Islet precursor cell (in vitro differentiated cells): Measurements from ENCODE around the gene NOVA1.

Source experiments
- DNase-seq: peaks from one replicate; pipeline ENCODE4 v3.0.0-alpha.2; 2018

NOVA1 gene

DNA sequence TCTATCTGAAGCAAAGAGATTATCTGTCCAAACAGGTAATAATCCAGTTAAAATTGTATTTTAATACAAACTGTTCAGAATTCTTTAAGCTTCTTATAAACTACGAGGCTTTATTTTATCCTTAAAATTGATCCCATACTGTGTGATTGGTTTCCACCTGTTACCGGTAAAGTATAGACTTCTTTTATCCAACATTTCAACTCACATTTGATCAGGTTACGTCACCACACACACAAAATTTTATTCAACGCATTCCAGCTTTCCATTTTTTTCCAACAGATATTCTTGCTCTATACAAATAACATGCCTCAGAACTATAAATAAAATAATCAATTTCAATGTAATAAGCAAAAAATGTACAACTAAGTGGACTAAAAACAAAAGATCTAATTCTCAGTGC, 4.5 kb downstream of the NOVA1 start:
- DNase-seq: no peak

DNA sequence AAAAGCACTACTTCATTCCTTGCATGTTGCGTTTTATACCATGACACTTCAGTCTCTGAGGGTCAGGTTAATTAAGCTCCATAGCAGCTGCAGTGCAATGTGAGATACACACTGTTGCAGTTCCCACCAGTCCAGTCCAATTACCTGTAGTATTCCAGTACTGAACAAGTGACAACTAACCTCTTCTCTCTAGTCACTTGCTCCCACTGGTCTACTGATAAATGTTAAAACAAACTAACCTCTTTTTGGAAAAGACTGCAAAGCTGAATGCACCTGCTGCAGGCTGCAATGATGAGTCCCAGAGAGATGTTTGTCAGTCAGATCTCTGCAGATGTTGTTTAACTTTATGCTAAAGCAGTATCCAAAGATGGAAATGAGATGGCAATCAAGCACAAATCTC, 7.9 kb downstream of the NOVA1 start:
- no peak for DNase-seq

DNA sequence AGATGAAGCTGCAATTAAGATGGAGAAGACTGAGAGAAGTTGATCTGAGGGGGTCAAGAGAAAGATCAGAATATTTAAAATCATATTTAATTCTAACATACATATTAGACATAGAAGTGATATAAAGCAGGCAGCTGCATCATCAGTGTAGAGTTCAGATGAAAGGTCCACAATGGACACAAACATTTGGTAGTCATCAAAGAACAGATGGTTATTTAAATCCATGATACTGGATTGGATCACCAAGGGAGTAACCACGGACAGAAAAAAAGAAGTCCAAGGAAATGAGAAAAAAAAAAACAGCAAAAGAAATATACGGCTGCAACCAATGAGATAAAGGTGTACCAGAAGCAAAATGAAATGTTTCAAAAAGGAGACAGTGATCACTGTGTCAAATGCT, 20.1 kb downstream of the NOVA1 start:
- DNase-seq: no peak

DNA sequence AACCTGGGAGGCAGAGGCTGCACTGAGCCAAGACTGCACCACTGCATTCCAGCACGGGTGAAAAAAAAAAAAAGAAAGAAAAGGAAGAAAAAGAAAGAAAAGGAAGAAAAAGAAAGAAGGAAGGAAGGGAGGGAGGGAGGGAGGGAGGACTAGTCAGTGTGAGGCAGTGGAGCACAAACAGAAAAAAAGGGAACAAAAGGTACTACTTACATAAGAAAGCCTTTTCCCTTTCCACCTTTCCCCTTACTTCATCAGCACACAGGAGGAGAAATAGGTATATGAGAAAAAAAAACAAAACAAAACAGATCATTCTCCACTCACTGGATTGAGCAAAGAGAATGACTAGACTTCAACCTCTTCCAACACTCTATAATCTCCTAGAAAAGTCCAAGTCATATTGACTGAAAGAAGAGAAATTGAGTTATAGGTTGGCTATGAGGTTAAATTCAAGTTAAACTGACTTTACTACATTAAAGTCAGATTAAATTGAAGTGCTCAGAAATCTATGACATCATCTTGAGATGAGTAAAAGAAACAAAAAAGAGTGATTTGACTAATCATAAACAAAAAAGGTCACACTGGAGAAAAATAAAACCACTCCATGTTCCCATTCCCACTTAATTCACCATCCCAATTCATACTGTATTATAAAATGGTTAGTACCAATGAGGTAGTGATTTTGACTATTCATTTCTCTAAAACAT, 43.6 kb downstream of the NOVA1 start:
- DNase-seq: no peak

DNA sequence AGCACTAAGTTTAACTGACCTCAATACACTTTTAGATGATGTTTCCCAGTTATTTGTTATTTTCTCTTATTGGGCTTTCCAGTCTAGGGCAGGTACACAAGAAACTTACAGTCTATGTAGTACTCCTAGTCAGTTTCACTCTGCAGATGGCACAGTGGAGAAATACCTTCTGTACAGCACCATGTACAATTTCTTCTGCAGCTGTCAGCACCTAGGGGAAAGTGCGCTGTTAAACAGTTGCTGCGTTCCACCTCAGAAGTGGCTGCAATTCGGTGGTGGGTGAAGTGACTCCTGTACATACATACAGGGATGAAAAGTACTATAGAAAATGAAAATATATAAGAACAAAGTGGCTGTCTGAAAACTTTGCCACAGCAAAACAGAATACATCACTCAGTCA, 48.3 kb downstream of the NOVA1 start:
- no peak for DNase-seq

DNA sequence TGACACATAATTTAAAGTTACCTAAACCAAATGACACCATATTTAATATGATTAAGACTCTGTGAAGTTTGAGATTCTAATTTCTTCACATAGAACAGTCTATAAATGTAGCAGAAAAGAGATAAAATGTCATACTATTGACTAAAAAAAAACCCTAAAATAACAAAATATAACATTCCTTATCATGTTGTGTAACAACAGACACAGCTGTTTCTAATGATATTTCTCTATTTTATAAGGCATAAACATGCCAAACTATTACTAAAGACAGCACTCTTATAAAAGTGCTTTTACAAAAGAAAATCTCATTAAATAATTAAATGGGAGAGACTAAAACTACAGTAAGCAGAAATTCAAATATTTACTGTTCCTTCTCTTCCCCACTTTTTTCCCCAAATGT, 49.4 kb downstream of the NOVA1 start:
- DNase-seq: no peak

DNA sequence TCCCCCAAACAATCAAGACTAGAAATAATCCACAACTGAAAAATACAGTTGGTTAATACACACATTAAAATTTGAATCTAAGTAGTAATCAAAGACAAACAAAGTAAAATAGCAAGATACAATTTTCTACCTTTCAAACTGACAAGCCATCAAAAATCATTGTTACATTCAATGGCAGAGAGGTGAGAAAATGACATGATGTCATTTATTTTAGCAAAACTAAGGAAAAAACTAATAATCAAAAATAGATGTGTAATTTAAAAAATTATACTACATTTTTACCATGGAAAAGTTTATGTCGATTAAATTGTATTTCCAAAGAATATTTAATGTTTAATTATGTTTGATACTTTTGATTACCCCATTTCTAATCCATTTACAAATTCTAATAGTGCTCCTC, 59.7 kb downstream of the NOVA1 start:
- no peak for DNase-seq

DNA sequence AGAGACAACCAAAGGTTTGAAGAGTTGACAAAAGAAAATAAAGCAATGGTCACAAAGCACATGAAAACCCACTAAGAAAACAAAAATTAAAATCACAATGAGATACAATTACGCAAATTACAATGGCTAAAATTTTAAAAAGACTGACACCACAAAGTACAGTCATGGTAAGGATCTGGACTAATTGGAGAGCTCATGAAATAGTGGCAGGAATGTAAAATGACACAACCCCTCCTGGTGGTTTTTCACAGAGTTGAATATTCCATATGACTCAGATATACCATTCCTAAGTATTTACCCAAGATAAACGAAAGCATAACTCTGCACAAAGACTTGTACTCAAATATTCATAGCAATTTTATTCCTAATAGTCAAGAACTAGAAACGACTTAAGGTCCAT, 65.9 kb downstream of the NOVA1 start:
- DNase-seq: no peak

DNA sequence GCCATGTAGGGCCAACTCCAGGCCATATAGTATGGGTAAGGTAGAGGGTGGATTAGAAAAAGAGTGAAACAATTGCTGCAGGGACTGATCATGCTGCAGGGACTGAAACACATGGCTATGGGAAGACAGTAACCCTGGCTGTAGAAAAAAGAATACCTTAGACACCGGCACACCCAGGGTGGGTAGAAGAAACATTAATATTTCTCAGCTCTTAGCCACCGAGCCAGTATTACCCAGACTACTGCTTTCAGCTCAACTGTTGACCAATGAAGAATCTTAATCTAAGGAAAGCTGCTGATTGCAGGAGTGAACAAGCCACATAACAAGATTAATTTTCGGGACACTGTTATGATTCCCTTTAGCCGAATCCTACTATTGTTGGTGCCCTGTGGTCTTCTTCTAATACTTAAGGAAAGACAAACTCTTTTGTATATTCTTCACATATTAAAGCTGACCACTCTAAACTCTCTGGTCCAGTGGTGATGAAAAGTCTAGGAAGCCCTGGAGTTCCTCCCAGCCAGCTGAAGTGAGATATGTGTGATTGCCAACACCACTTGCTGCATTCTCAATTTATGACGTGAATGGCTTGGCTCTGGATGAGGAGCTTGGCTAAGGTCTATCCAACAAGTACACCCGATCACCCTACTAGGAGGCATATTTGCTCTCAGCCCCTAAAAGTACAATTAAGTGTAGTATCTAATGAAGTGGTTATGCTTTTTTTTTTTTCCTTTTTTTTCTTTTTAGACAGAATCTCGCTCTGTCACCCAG, 69.2 kb downstream of the NOVA1 start:
- DNase-seq: no peak

DNA sequence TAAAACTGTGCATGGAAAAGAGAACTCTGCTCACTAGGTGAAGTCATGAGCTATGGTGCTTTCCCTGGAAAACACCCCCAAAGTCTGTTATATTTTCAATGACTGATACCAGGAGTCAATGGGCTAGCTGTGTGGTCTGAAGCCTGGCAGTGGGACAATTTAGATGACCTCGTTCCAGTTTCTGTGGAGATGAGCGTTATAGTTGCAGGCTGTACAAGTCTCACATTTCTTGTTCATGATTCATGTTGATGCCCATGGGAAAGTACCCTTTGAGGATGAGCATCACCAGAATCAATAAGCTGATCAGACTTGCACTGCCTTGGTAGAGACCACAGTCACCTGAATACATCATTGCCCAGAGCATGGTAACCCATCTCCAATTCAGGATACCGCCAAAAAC, 70.7 kb downstream of the NOVA1 start:
- no peak for DNase-seq

DNA sequence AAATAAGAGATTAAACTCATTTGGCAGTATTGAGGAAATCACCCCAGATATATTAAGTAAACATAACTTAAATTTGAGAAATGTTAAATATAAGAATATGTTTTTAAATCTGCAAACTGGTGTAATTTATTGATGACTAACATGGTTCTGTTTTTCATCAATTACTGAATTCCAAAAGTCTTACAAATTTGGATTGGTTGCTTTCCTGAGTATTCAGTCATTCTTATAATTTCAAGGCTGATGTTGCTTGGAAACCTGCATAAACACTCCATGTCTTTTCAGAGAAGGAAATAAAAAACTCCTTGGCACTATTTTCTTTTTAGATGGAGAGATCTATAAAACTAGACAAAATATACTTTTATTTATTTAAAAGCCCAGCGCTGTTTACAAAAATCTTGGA, 71.7 kb downstream of the NOVA1 start:
- DNase-seq: no peak

DNA sequence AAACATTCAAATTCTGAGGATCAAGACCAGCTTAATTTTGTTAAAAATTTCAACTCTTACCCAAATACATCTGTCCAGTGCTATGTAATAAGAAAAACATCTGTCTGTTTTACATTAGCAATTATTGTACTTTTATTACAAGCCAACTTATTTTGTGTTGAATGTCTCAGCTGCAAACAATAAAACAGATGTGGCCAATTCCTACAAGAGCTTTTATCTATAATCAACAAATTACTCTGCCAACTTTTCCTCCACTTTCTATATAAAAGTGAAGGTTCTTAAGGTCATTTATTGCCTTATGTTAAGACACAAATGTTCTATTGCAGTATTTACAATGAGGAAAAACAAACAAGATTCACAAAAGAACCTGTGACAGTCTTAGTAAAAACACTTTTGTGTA, 72.7 kb downstream of the NOVA1 start:
- no peak for DNase-seq

DNA sequence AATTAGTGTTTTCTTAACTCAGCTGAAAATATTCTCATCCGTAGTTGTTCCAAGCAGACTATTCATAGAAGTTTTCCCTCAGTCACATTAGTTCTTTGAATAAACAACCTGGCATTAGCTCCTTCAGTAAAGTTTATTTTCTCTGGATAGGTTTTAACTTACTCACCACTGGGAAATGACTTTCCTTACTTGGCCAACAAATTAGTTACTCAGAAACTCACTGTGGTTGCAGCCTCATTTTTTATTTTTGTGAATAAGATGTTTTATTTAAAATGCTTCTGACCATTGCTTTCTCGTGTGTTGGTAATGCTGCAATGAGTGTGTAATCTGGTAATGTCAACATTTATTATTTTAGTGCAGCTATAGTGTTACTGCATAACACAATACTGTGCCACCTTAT, 74.9 kb downstream of the NOVA1 start:
- no peak for DNase-seq

DNA sequence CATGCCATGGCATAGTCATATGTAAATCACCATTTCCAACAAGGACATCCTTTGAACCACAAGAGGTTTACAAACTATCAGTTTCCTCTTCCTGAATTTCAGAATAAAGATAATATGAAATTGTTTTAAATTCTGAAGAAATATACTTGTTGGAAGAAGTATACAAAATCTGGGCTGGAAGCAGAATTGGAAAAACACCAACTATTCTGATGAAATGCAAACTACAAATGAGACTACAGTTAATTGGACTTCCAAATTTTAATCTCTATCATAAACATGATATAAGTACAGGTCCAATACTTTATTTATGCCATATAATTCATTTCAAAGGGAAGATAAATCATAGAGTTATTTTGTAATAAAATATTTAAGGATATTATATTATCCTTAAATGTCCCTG, 80.1 kb downstream of the NOVA1 start:
- DNase-seq: no peak

DNA sequence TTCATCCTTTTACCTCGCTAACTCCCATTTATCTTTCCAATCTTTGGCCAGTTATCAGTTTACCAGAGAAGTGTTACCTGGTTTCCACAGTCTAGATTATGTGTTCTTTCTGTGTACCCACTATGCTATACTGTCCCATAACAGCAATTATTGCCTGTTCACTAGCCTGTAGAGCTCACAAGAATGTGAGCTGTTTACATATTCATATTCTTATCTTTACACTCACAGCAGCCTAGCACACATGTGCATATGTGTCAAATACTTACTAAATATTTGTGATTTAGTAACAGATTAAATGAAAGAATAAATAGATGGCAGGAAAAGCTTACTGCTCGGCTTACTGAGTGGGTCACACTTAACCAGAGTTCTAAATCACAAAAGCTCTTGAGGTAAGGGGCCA, 97.8 kb downstream of the NOVA1 start:
- no peak for DNase-seq

DNA sequence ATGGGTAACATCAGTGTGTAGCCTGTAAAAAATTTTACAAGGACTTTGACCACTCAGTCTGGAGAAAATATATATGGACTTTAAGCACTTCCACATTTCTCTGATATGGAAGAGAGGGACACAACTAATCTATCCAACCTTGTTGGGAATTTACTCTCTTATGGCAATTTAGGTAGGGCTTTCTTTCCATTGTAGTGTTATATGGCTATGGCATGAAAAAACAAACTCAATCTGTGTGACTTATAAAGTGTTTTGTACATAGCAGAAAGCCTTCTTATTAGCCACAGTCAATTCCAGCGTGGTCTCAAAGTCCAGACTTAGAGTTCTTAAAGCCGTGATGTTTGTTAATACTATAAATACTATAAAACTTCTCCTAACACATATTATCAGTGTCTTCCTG, 98.3 kb downstream of the NOVA1 start:
- no peak for DNase-seq

DNA sequence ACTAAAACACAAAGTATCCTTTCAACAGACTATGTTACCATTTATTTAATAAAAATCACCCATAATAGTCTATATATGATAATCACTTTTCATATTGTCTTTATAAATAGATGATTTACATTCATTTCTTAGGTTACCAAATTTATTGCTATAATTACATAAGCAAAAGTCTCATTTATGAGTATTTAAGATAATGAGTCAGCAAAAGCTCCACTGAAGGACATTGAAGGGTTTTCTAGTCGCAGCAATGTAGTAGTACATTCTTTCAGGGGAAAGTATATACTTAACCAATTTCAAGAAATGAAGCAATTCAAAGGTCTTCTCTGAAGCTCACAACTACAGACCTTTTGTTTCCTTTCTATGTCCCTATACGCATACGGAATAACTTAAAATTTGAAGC, 110.9 kb downstream of the NOVA1 start:
- no peak for DNase-seq

DNA sequence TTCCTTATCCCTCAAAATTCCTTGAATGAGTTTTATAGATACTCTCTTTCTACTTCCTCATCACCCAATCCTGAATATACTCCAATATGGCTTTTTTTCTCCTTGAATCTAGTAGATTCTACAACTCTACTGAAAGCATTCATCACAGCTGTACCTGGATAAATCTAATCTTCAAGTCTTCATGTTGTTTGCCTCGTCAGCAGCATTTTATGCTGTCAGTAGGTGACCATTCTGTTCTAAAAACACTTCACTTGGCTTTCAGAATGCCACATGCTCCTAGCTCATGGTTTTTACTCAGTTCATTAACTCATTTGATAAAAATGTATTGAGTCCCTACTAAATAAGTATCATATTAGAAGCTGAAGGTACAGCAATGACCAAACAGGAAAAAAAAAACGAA, 113.3 kb downstream of the NOVA1 start:
- DNase-seq: no peak

DNA sequence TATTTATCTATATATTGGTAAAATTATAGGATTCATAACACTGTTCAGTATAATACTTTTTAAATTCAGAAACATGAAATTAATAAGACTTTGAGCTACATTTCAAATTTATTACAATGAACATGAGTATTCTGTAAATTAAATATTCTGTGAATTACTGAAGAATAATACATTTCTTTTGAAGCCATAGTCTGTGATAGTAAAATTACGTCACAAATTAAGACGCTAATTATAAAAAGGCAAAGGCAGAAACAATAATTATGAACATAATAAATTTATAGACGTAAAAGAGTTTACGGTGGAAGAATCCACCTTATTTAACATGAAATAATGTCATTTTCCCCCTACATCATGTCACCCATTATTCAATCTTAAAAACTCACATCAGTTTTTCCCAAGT, 118.9 kb downstream of the NOVA1 start:
- no peak for DNase-seq

DNA sequence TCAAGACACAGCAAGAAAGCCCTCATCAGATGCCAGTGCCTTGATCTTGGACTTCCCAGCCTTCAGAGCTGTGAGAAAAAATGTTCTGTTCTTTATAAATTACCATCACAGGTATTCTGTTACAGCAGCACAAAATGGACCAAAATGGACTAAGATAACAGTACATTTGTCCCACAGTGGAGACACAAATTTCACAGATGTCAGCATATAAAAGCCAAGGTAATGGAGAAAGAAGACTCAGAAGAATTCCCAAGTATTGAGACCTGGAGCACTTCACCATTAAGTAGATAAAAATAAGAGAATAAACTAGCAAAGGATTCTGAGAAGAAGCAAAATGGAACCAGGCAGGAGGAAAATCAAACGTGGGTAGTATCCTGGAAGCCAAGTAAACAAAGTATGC, 131.0 kb downstream of the NOVA1 start:
- no peak for DNase-seq

DNA sequence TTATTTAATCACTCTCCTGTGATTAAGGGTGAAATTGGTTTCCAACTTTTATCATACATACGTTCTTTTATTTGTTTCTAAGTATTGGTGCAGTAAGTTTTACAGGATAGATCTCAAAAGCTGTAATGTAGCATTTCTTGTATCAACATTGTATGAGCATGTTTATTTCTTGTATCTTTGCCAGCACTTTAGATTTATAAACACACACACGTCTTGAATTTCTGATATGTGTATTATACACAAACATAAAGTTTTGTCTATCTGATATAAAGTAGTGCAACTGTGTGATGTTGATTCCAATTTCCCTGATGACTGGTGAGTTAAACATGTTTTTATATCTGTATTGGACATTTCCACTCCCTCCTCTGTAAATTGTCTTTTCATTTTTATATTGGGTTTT, 134.7 kb downstream of the NOVA1 start:
- no peak for DNase-seq

DNA sequence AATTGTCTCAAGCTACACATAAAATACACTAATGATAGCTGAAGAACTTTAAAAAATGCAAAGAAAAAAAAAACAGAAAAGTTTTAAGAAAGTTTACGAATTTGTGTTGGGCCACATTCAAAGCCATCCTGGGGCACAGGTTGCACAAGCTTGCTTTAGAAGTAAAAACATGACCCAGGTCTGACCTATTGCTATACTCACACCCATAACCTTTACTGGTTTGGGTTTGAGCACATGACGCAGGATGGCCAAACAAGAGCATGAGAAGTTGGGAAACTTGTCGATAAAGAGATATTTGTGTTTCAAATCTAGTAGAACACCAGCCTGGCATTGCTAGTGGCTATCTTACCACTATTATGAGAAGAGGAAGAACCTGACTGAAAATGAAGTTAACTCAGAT, 143.7 kb downstream of the NOVA1 start:
- DNase-seq: no peak

DNA sequence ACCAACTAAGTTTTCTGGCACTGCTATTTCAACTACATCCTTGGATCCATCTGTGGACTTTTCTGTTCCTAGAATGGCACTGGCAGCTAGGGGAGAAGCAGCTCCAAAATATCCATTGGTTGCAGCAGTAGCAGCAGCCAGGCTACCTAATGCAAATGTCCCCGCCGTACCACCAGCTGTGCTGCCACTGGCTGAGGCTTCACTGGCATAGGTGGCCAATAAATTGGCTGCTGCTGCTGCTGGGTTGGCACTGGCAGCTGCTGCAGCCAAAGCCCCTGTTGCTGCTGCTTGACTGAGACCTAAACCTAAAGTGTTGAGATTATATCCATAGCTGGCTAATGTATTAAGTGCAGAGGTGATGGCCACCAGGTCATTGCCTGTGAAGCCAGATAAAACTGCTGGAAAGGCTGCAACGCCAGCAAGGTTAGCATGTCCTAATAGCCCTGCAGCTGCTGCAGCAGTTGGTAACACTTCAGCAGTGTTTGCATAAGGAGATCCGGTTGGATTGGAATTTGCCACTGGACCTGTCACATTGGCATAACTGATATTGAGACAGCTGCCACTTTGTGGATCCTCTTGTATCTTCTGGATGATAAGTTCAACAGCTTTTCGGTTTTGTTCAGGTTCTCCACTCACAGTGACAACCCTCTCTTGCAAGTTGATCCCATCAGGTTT, 149.5 kb downstream of the NOVA1 start:
- no peak for DNase-seq

DNA sequence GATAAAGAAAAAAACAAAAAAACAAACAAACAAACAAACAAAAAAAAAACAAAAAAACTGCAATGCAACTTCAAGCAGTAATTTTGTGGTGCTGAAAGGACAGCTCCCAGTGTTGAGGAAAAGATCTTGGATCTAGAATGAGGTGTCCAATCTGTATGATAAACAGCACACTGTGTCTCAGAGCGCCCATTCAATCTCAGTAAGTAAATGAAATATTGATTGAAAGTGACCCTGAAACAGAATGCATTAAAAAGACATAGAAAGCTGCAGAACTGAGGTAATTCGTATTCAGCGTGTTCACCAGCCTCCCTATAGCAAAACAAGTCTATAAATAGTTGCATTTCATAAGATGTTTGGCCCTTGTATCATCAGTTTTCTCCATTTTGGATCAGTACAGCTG, 153.0 kb downstream of the NOVA1 start:
- DNase-seq: no peak
